ENCODE results near the gene MEIS2.

GRCh38 chr15:37107744-37108380, 7.5 kb upstream of the MEIS2 start:
- TF ChIP-seq POLR2AphosphoS5 (IDR thresholded peaks at IDR 0.05; ENCODE audit: low read depth, low read length): no peak
- TF ChIP-seq SIN3A (IDR thresholded peaks at IDR 0.05; ENCODE audit: borderline replicate concordance, insufficient read depth, low read length): no peak
- TF ChIP-seq REST (IDR thresholded peaks at IDR 0.05; ENCODE audit: insufficient read depth in 1 of 2, low read depth in 2 of 2, low read length in 2 of 2): no peak
- TF ChIP-seq TAF1 (IDR thresholded peaks at IDR 0.05; ENCODE audit: borderline replicate concordance, insufficient read depth, low read length): no peak
